HUES64 (cell line): ENCODE measurements around the gene TMEM144.

ENCODE experiments used
- H3K27ac ChIP-seq: 2 replicates; pipeline ENCODE4 v1.7.0; 2013; ENCODE audit warnings: low read depth, low read length, inconsistent platforms
- H3K27me3 ChIP-seq: 2 replicates; pipeline ENCODE4 v1.6.1; 2013; ENCODE audit warnings: mild to moderate bottlenecking, low read length; ENCODE audit not compliant: insufficient read depth
- H3K36me3 ChIP-seq: 2 replicates; pipeline ENCODE4 v1.6.1; 2013; ENCODE audit warnings: mild to moderate bottlenecking, low read length; ENCODE audit not compliant: insufficient read depth
- H3K4me1 ChIP-seq: 2 replicates; pipeline ENCODE4 v1.6.1; 2013; ENCODE audit warnings: mild to moderate bottlenecking, low read length, moderate library complexity; ENCODE audit not compliant: insufficient read depth
- H3K4me3 ChIP-seq: 2 replicates; pipeline ENCODE4 v1.5.1; 2013; ENCODE audit warnings: mild to moderate bottlenecking, low read length, moderate library complexity
- H3K9ac ChIP-seq: 2 replicates; pipeline ENCODE4 v1.6.1; 2013; ENCODE audit warnings: mild to moderate bottlenecking, low read depth, low read length
- H3K9me3 ChIP-seq: 2 replicates; pipeline ENCODE4 v1.6.1; 2013; ENCODE audit warnings: low read depth, low read length; ENCODE audit not compliant: insufficient read depth
- WGBS: fragments of 150-250, 120-280 bp; methylation state at CpG from one replicate; pipeline ENCODE4 v1.1.7; 2013; ENCODE audit warnings: missing lambda C conversion rate; 5-methylcytosine and 5-hydroxymethylcytosine counted together

TMEM144 gene

DNA sequence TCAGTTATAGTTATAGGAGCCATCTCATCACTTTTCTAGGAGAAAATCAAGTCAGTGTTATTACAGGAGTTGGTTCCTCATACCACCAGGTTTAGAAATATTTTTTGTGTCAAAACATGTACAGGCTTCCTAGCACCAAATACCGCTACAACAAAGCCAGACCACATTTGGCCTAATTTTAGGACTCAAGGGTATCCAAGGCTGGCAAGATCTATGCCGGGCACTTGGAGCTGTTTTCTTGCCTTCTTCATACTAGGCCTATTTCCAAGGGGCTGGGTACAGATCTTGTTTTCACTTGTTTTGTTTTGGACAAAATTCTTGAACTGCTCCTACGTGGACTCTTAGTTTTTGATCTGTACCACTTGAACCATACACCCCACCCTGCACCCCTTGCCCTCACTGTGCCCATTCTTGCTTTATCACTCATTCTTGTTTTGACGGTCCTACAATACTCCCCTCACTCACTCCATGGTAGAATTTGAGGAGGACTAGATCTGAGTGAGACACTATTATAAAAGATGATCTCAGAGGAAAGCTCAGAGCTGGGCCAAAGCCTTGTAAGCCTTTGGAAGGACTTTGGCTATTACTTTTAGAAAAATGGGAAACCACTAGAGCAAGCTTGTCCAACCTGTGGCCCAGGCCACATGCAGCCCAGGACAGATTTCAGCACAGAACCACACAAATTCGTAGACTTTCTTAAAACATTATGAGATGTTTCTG is 17.7 kb upstream of the TMEM144 start:
- 98% methylated on average over 4 of the region's 5 CpGs for WGBS
- Histone ChIP-seq H3K4me1 (no peaks in the 10 kb centered on the region), H3K36me3 (no peaks in the 10 kb centered on the region), H3K9ac (no peak overlapping the region), H3K27ac (no peak overlapping the region), H3K9me3 (no peaks in the 10 kb centered on the region), H3K4me3 (no peak overlapping the region), H3K27me3 (no peaks in the 10 kb centered on the region)

DNA sequence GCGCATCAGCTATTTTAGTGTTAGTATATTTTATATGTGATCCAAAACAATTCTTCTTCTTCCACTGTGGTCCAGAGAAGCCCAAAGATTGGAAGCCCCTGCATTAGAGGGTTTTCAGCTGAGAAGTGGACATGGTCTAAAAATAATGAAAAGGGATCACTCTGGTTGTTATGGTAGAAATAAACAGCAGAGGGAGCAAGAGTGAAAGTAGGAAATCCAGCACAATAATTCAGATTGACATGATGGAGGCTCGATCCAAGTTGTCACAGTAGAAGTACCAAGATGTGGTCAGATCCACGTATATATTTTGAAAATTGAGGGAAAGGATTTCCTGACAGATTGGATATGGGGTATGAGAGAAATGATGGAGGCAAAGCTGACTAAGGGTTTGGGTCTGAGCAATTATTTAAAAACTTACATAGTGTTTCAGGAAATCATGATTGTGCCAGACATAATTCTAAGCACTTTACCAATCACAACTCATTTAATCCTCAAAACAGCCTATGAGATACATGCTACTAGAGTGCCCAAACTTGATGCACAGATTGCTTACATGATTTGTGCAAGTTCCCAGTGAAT is 17.0 kb upstream of the TMEM144 start:
- Histone ChIP-seq H3K9ac (no peak overlapping the region), H3K4me1 (no peaks in the 10 kb centered on the region), H3K36me3 (no peaks in the 10 kb centered on the region), H3K4me3 (no peak overlapping the region), H3K27me3 (no peaks in the 10 kb centered on the region), H3K9me3 (no peaks in the 10 kb centered on the region), H3K27ac (no peak overlapping the region)
- 59% methylated on average over 2 of the region's 3 CpGs for WGBS

DNA sequence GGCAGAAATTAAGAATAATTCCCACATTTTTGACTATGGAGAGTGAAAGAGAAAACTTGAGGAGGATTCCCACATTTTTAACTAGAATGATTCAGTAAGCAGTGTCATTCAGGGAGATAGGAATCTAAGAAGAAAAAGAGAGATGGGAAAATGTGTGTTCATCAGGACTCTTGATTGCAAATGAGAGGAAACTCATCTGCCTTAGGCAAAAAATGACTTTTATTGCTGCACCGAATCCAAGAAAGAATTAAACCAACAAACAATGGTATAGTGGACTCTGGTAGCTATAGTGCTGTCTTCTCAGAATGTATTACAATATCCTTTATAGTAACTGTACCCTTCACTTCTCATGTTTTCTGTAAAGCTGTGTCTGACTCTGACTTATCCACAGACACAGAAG is 15.0 kb upstream of the TMEM144 start:
- Histone ChIP-seq H3K4me1 (no peaks in the 10 kb centered on the region), H3K9ac (no peak overlapping the region), H3K27ac (no peak overlapping the region), H3K4me3 (no peak overlapping the region), H3K36me3 (no peaks in the 10 kb centered on the region), H3K27me3 (no peaks in the 10 kb centered on the region), H3K9me3 (no peaks in the 10 kb centered on the region)
- WGBS, result 100% methylated on average over 1 of the region's 1 CpG

DNA sequence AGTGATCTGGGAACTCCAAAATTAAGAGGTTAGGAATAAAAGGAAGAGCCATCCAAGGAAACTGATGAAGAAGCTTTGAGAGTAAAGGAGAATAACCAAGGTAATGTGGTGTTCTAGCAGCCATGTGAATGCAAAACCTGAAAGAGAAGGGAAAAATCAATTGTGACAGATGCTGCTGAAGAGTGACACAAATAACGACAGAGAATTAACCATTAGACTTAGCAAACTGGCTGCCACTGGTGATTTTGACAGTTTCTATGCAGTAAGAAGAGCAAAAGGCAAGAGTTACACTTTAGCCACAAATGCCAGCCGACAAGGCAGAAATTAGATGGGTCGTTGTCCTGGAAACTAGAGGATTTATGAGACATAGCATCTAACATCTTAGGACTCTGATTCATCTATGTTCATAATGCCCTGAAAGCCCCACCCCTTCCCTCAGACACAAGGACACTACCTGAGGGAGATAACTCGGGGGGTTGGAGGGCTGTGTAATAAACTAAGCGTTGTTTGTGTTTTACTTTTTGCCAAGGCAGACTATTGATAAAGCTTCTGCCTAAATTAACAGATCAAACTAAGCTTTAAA is 13.0 kb upstream of the TMEM144 start:
- Histone ChIP-seq H3K27ac (no peak overlapping the region), H3K27me3 (no peaks in the 10 kb centered on the region), H3K9me3 (no peaks in the 10 kb centered on the region), H3K36me3 (no peaks in the 10 kb centered on the region), H3K4me1 (no peaks in the 10 kb centered on the region), H3K9ac (no peak overlapping the region), H3K4me3 (no peak overlapping the region)
- WGBS, result 95% methylated on average over 3 of the region's 5 CpGs

DNA sequence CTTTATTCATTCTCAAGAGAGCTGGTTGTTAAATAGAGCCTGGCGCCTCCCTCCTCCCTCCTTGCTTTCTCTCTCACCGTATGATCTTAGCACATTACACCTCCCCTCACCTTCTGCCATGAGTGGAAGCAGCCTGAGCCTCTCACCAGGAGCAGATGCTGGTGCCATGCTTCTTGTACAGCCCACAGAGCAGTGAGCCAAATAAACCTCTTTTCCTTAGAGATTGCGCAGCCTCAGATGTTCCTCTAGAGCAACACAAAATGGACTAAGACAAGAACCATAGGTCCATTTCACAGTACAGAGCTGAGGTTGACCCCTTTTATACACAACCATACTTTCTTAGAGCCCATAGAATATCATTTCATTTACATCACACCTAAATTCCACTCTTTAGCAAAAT is 10.1 kb upstream of the TMEM144 start:
- Histone ChIP-seq H3K4me1 (no peaks in the 10 kb centered on the region), H3K36me3 (no peaks in the 10 kb centered on the region), H3K27ac (no peak overlapping the region), H3K9ac (no peak overlapping the region), H3K4me3 (no peak overlapping the region), H3K9me3 (no peaks in the 10 kb centered on the region), H3K27me3 (no peaks in the 10 kb centered on the region)
- 85% methylated on average over 3 of the region's 3 CpGs for WGBS

DNA sequence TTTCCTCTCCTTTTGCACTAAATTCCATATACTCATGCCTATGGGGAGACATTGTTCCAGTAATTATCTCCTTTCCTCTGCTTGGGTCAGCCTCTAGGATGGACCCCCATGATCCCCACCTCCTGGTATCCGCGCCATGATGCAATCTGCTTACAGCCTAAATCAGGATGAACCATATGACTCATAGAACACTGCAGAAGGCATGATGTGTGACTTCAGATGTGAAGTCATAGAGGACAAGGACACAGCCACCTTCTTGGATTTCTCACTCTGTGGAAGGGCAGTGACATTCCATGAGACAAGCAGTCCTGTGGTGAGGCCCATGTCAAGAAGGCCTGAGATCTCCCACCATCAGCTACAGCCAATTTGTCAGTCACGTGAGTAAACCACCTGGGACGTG is 9.0 kb upstream of the TMEM144 start:
- Histone ChIP-seq H3K4me1 (no peaks in the 10 kb centered on the region), H3K9ac (no peak overlapping the region), H3K36me3 (no peaks in the 10 kb centered on the region), H3K27me3 (no peaks in the 10 kb centered on the region), H3K4me3 (no peak overlapping the region), H3K27ac (no peak overlapping the region), H3K9me3 (no peaks in the 10 kb centered on the region)
- WGBS, result 97% methylated on average over 4 of the region's 4 CpGs

DNA sequence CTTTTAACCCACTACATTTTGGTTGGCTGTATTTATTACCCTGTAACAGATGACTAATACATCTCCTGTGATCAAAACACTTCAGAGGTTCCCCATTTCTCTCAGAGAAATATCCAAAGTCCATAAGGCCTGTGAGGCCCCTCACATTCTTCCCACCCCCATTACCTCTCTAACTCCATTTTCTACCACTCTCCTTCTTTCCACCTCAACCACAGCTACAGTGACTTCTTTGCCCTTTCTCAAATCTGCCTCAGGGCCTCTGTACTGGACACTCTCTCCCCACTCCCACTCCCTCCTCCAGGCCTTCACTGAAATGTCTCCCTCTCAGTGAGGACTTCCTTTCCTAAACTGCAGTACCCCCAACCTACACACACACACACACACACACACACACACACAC is 8.4 kb upstream of the TMEM144 start:
- Histone ChIP-seq H3K27me3 (no peaks in the 10 kb centered on the region), H3K4me1 (no peaks in the 10 kb centered on the region), H3K36me3 (no peaks in the 10 kb centered on the region), H3K9ac (no peak overlapping the region), H3K4me3 (no peak overlapping the region), H3K27ac (no peak overlapping the region), H3K9me3 (no peaks in the 10 kb centered on the region)

DNA sequence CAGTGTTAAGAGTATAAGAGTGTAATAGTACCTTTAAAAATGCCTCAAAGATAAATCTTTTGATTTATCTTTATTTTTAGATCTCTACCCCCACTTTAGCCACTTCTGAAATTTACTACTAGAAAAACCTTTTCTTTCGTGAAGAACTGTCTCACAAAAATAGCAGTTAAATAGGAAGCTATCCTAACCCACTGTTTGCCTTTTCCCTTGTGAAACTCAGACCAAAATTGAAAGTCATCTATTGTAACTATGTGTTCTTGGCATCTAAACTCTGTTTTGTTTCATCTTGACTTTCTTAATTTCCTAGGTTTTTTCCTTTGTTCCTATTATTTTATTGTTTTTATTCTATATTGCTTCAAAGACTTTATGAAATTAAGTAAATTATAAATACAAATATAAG is 7.8 kb upstream of the TMEM144 start:
- Histone ChIP-seq H3K27me3 (no peaks in the 10 kb centered on the region), H3K36me3 (no peaks in the 10 kb centered on the region), H3K9ac (no peak overlapping the region), H3K4me3 (no peak overlapping the region), H3K4me1 (no peaks in the 10 kb centered on the region), H3K9me3 (no peaks in the 10 kb centered on the region), H3K27ac (no peak overlapping the region)
- WGBS, result 100% methylated on average over 1 of the region's 1 CpG

DNA sequence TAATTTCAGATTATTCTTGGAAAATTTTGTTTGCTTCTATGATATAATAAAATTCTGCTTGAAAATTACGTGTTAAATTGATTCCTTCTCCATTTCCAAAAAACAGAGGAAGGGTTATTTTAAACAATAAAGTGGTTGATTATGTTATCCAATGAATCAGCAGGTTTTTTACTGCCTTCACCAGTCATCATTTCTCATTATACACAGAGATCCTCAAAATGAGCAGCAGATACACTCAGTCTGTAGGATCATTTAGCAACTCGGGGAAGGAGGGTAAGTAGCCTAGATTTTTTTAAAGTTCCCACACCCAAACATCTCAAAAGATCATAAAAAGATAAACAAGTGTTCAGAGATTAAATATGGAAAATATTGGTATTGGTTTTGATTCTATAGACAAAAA is 6.8 kb upstream of the TMEM144 start:
- Histone ChIP-seq H3K9ac (no peak overlapping the region), H3K9me3 (no peaks in the 10 kb centered on the region), H3K27ac (no peak overlapping the region), H3K36me3 (no peaks in the 10 kb centered on the region), H3K4me1 (no peaks in the 10 kb centered on the region), H3K27me3 (no peaks in the 10 kb centered on the region), H3K4me3 (no peak overlapping the region)
- WGBS, result no CpG with 5 or more reads among the region's 2 CpGs

DNA sequence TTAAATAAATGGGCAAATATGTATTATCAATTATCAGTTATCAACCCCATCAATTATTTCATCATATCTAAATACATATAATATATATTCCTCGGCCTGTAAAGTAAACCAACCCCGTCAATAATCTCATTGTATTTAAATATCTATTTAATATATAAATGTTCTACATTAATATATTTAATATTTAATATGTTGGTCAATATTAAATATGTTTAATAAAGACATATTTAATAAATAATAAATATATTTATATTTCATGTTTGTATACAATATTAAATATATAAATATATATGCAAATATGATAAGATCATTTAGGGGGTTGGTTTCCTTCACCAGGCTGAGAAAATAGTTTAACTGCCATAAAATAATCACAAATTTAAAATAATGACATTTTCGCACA is 6.4 kb upstream of the TMEM144 start:
- Histone ChIP-seq H3K36me3 (no peaks in the 10 kb centered on the region), H3K27ac (no peak overlapping the region), H3K4me1 (no peaks in the 10 kb centered on the region), H3K27me3 (no peaks in the 10 kb centered on the region), H3K9ac (no peak overlapping the region), H3K4me3 (no peak overlapping the region), H3K9me3 (no peaks in the 10 kb centered on the region)
- no CpG with 5 or more reads among the region's 3 CpGs for WGBS

DNA sequence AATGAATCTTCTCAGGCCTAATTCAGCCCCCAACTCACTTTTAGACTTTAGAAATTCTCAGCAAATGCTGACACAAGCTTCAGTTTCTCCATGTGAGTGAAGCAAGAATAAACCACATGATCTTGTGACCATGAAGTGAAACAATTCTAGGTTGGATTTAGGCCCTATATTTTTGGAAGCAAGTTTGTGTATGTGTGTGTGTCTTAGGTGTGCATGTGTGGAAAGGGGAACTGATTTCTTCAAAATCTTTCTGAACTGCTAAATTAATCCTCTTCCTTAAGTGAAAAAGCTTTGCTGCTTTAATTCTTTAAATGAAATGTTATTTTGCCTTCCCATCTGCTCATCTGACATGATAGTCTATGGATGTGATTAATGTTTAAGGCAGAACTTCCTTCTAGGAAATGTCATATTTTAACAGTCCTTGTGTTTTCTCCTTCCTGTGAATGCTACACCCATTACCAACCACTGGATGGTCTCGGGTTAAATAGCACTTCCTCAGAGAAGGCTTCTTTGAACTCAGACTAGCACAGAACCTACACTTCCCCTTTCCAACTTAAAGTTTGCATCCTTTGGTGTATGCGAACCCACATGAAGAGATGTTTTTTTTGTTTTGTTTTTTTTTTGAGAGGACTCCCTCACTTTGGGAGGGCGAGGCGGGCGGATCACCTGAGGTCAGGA is 1.2 kb upstream of the TMEM144 start:
- WGBS, result 87% methylated on average over 4 of the region's 5 CpGs
- H3K27me3 ChIP-seq, result no peaks in the 10 kb centered on the region
- H3K27ac ChIP-seq, result no peak overlapping the region
- H3K9me3 ChIP-seq, result no peaks in the 10 kb centered on the region
- H3K4me1 ChIP-seq, result peaks cover 7% of the 10 kb centered on the region; the same call in 1 of the 2 replicates
- no peaks in the 10 kb centered on the region for H3K36me3 ChIP-seq
- H3K4me3 ChIP-seq, result no peak overlapping the region
- no peak overlapping the region for H3K9ac ChIP-seq
